ENCODE data around the gene KRT13.
A peak's percentile ranks its signal among the peaks of the same experiment; 100 is the strongest.

The KRT13 gene

GRCh38 chr17:41489531-41489930, 15.9 kb downstream of the KRT13 start, which contains the start of gene KRT36:
Gene KRT36 (minus strand): TSS chr17:41489910. CDS start chr17:41489864, 46 bp downstream.
- TF ChIP-seq ARNTL (CRISPR knock-in tag; IDR thresholded peaks at IDR 0.05; ENCODE audit: borderline replicate concordance, low read depth) = no peak
- no peak for TF ChIP-seq CSDC2 (CRISPR knock-in tag; IDR thresholded peaks at IDR 0.05)
- no peak for TF ChIP-seq TCF4 (CRISPR knock-in tag; IDR thresholded peaks at IDR 0.05; ENCODE audit: borderline replicate concordance)
- no peak for TF ChIP-seq TSHZ2 (CRISPR knock-in tag; IDR thresholded peaks at IDR 0.05)
- TF ChIP-seq OSR1 (CRISPR knock-in tag; IDR thresholded peaks at IDR 0.05) = no peak
- no peak for TF ChIP-seq BACH2 (CRISPR knock-in tag; IDR thresholded peaks at IDR 0.05; ENCODE audit: borderline replicate concordance)
- TF ChIP-seq ZNF565 (CRISPR knock-in tag; conservative IDR thresholded peaks at IDR 0.05; ENCODE audit: low read depth) = no peak
- TF ChIP-seq CSRNP3 (CRISPR knock-in tag; IDR thresholded peaks at IDR 0.05) = no peak
- TF ChIP-seq ESRRG (CRISPR knock-in tag; IDR thresholded peaks at IDR 0.05) = no peak
- TF ChIP-seq RARB (CRISPR knock-in tag; IDR thresholded peaks at IDR 0.05) = no peak
- no peak for TF ChIP-seq ZFP3 (CRISPR knock-in tag; IDR thresholded peaks at IDR 0.05)
- no peak for TF ChIP-seq ZNF70 (CRISPR knock-in tag; IDR thresholded peaks at IDR 0.05)
- TF ChIP-seq SNAI2 (CRISPR knock-in tag; IDR thresholded peaks at IDR 0.05) = no peak
- no peak for TF ChIP-seq PPARA (CRISPR knock-in tag; IDR thresholded peaks at IDR 0.05; ENCODE audit: borderline replicate concordance)
- no peak for TF ChIP-seq POU6F1 (CRISPR knock-in tag; IDR thresholded peaks at IDR 0.05; ENCODE audit: borderline replicate concordance, low read depth)
- no peak for TF ChIP-seq TOX (CRISPR knock-in tag; IDR thresholded peaks at IDR 0.05; ENCODE audit: borderline replicate concordance)
- no peak for TF ChIP-seq ZNF8 (CRISPR knock-in tag; IDR thresholded peaks at IDR 0.05)
- TF ChIP-seq ISL1 (CRISPR knock-in tag; IDR thresholded peaks at IDR 0.05) = no peak
- TF ChIP-seq ZFP30 (CRISPR knock-in tag; IDR thresholded peaks at IDR 0.05) = no peak
- ATAC-seq = no peak

GRCh38 chr17:41486809-41487530, 18.4 kb downstream of the KRT13 start:
- TF ChIP-seq SNAI2 (CRISPR knock-in tag; IDR thresholded peaks at IDR 0.05) = no peak
- peak; percentile 46; the same call in 1 of the 3 replicates for ATAC-seq

GRCh38 chr17:41486316-41486715, 19.1 kb downstream of the KRT13 start:
- no peak for TF ChIP-seq ZNF565 (CRISPR knock-in tag; conservative IDR thresholded peaks at IDR 0.05; ENCODE audit: low read depth)
- no peak for TF ChIP-seq ESRRG (CRISPR knock-in tag; IDR thresholded peaks at IDR 0.05)
- TF ChIP-seq ZC3H10 (CRISPR knock-in tag; IDR thresholded peaks at IDR 0.05) = no peak
- TF ChIP-seq BACH2 (CRISPR knock-in tag; IDR thresholded peaks at IDR 0.05; ENCODE audit: borderline replicate concordance) = no peak
- no peak for TF ChIP-seq ZNF8 (CRISPR knock-in tag; IDR thresholded peaks at IDR 0.05)
- TF ChIP-seq SNAI2 (CRISPR knock-in tag; IDR thresholded peaks at IDR 0.05) = no peak
- no peak for TF ChIP-seq PATZ1 (CRISPR knock-in tag; IDR thresholded peaks at IDR 0.05; ENCODE audit: borderline replicate concordance)
- no peak for TF ChIP-seq ZFP3 (CRISPR knock-in tag; IDR thresholded peaks at IDR 0.05)
- no peak for TF ChIP-seq TCF4 (CRISPR knock-in tag; IDR thresholded peaks at IDR 0.05; ENCODE audit: borderline replicate concordance)
- TF ChIP-seq GLIS3 (CRISPR knock-in tag; IDR thresholded peaks at IDR 0.05) = no peak
- no peak for TF ChIP-seq CSDC2 (CRISPR knock-in tag; IDR thresholded peaks at IDR 0.05)
- no peak for TF ChIP-seq ZNF70 (CRISPR knock-in tag; IDR thresholded peaks at IDR 0.05)
- TF ChIP-seq ZFP30 (CRISPR knock-in tag; IDR thresholded peaks at IDR 0.05) = no peak
- ATAC-seq = no peak
